SK-N-SH (cell line): ENCODE results near the gene FECH.

Experiments used
- CTCF ChIP-seq: fragments of 200-600 bp; sonication (generic); IDR thresholded peaks from 2 replicates; pipeline ENCODE4 v1.6.1; 2017; ENCODE audit warnings: antibody characterized with exemption, mild to moderate bottlenecking, moderate library complexity
- EP300 ChIP-seq, 2 experiments: IDR thresholded peaks; 2 replicates each; pipeline versions ENCODE4 v1.4.0 to v1.6.1; 2012; ENCODE audit warnings: borderline replicate concordance in 1 of 2, low read depth in 1 of 2, low read length in 1 of 2
- GABPA ChIP-seq: IDR thresholded peaks from 2 replicates; pipeline ENCODE4 v1.4.0; 2012; ENCODE audit warnings: low read depth, mild to moderate bottlenecking
- IRF3 ChIP-seq: fragments of 150-350 bp; IDR thresholded peaks from 2 replicates; pipeline ENCODE4 v1.6.1; 2016; ENCODE audit warnings: mild to moderate bottlenecking, low read depth, low read length
- NFIC ChIP-seq: IDR thresholded peaks from 2 replicates; pipeline ENCODE4 v1.4.0; 2012; ENCODE audit warnings: borderline replicate concordance
- RFX5 ChIP-seq: IDR thresholded peaks from 2 replicates; pipeline ENCODE4 v1.6.1; 2012; ENCODE audit warnings: mild to moderate bottlenecking, improper control_type of control experiment, low read length
- SMC3 ChIP-seq: IDR thresholded peaks from 2 replicates; pipeline ENCODE4 v1.6.1; 2012; ENCODE audit warnings: low read depth, low read length, improper control_type of control experiment
- TAF1 ChIP-seq: IDR thresholded peaks from 2 replicates; pipeline ENCODE4 v1.6.1; 2012; ENCODE audit warnings: low read depth, mild to moderate bottlenecking, low read length, moderate library complexity, borderline replicate concordance

GRCh38 chr18:57505231-57505630 lies 81.3 kb downstream of the FECH start:
- TF ChIP-seq NFIC = no peak
- TF ChIP-seq TAF1 = no peak
- no peak for TF ChIP-seq IRF3
- TF ChIP-seq GABPA = no peak
- no peak for TF ChIP-seq EP300 (IDR thresholded peaks at IDR 0.05; ENCODE audit: borderline replicate concordance in 1 of 2, low read depth in 1 of 2, low read length in 1 of 2)
- no peak for TF ChIP-seq CTCF
- no peak for TF ChIP-seq RFX5
- no peak for TF ChIP-seq SMC3
